Activated CD4-positive, alpha-beta T cell treated with anti-CD3 and anti-CD28 coated beads for 48 hours (primary cell): ENCODE data around the gene STYXL1.
A peak's percentile ranks its signal among the peaks of the same experiment; 100 is the strongest.

ENCODE experiments used
- DNase-seq: peaks from one replicate; pipeline ENCODE4 v3.0.0-alpha.2; 2020

The STYXL1 gene

DNA sequence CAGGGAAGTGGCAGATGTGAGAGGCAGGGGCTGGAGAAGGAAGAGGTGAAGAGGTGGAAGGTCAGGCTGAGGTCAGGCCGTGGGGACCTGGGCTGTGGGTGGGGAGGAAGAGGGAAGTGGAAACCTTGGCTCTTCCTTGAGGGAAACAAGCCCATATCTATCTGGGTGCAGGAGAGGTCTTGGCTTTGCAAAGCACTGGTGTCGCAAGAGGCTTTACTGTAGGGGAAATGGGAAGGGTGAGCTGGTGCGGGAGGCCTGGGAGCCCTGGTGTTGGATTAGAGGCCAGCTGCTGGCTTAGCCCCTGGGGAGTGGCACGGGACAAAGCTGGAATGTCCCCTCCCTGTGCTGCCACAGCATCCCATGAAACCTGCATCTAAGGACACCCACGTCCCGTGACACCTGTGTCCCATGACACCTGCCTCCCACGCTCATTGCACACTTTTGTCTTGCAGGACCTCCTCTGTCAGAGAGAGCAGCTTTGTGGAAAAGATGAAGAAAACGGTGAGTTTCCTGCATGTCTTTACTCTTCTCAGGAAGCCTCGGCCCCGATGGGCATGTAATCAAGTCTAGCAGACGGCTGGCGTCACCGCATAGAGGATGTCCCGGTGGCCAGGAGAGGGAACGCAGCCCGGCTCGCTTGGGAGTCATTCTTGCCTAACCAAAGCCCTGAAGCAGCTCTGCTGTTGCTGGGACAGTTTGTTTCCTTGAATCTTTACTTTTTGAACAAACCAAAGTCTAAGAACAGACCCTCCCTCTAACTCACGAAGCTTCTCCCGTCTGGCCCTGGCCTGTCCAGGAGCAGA is 75.6 kb downstream of the STYXL1 start:
- DNase-seq, result peak; percentile 42

DNA sequence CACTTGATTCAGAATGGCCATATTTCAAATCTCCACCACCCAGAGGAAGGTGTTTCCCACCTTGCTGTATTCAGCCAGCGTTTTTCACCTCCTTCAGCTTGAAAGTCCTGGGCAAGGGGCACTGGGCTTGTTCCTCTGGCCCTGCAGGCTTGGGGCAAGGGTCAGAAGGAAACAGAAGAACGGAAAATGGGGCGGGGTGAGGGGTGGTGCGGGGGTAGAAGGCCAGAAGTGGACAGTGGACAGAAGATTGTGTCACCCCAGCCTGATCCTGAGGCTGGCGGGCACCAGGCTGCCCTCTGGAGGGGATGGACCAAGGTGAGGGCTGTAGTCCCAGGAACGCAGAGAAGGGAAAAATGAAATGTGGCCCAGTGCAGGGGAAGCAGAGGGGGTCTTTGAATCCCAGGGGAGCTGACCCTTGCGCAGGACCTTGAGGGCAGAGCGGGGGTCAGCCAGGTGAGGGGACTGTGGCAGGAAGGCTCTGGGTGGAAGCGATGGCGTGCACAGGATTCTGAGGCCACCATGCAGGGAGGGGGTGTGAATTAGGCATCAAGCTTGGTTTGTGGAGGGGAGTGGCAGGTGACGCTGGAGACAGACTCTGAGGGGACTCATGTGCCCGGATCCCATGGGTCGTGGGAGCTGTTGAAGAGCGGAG is 76.4 kb downstream of the STYXL1 start:
- DNase-seq, result no peak

DNA sequence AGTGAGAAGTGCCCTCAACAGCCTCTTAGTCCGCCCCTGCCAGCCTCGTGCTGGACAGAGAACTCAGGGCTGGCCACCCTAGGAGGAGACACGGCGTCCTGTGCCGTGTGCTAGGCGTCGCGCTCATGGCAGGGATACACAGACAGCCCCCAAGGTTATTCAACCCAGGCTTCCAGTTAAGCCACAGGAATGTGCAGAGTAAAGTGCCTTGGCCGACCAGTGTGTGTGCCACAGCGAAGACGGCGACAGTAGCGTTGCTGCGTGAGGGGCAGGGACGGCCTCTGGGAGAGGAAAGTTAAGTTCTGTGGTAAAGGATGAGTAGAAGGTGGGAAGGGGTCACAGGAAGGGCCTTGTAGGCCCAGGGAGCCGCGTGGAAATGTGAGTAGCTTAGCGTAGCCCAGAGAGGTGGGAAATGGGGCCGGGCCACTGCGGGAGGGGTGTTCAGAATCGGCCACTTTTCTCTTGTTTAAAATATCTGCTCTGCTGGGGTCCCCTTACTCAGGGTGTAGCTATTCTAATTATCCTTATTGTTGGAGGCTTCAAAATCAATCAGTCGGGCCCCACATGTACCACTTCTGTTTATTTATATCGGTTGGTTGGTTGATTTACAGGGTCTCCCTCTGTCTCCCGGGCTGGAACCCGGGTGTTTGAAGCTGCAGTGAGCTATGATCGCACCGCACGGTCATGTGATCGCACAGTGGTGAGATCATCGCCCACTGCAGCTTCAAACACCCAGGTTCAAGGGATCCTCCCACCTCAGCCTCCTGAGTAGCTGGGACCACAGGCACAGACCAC is 77.9 kb downstream of the STYXL1 start:
- DNase-seq, result no peak

DNA sequence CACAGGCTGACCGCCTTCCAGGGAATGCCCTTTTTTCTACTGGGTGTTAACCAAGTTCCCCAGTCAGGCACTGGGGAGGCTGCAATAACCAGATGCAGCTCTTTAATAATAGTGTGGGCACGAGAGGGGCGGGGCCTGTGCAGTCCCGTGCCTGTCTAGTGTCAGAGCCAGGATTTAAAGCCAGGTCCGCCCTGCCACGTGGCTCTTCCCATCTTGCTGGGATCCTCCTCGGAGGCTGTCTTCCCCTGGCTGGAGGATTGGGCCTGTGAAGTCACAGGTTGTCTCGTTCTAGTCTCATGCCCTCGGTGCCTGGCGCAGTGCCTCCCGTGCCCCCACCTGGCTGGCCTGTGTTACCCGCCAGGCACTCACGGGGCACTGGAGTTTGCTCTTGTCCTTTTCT is 78.6 kb downstream of the STYXL1 start:
- DNase-seq, result no peak

DNA sequence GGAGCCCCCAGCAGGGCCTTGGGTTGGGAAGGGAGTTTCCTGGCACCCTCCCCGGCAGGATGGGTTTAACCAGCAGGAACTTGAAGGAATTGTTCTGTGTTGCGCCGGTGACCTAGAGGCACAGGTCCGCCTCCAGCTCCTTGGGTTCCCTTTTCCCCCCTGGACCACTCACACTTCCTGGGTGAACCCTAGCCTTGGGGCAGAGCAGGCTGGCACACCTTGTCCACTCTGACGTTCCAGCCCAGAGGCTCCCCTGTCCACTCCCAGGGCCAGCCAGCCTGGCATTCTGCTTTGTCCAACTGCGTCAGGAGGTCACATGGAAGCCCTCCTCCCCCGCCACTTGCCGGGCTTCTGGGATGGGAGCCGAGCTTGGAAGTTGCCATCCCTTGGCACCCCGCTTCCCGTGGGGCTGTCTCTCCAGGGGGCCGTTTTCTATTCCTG is 79.2 kb downstream of the STYXL1 start:
- DNase-seq, result no peak

DNA sequence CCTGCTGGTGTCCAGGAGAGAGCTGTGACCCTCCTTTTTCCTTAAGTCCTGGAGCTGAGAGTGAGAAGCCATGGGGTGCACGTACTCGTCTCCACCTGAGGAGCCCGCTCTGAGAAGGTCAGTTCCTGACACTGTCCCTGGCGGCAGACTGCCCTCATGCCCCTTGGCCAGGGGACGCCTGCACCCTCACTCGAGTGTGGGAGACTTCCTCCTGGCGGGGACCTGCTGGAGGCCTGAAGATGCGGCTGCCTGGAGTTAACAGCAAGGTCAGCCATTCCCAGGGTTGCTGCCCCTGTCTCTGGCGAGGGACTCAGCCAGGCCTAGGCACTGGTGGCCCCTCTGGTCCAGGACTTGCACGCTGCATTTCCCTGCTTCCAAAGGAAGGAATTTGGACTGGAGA is 79.8 kb downstream of the STYXL1 start:
- DNase-seq, result no peak

DNA sequence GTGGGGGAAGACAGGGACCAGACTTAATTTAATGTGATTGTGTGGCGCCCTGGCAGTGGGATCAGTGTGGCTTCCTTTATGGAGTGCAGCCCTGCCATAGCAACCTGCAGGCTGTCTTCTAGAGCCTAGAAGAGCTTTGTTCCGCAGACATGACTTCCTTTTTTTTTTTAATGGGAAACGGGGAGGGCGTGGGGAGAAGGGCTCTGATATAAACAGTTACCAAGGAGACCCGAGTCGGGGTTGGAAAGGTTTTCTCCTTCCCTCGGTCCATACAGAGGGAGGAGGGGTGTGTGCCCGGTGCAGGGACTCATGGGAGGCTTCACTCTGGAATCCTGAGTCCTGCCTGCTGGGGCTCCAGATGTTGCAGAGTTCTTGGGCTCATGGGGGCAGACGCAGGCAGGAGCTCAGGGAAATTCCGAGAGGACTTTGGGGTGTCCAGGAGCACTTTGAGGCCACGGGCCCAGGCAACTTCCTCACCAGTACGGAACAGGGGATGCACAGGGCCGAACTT is 80.3 kb downstream of the STYXL1 start:
- no peak for DNase-seq

DNA sequence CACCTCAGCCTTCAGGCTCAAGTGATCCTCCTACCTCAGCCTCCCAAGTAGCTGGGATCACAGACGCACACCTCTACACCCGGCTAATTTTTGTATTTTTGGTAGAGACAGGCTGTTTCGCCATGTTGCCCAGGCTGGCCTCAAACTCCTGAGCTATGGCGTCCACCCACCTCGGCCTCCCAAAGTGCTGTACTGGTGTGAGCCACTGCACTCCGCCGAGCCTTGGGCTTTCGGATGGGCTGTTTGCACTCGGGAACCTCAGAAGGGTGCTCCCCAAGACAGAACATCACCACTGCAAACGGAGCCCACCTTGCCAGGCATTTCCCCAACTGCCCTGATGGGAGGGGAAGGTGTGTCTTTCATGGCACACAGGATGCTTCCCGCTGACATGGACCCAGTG is 80.7 kb downstream of the STYXL1 start:
- no peak for DNase-seq

DNA sequence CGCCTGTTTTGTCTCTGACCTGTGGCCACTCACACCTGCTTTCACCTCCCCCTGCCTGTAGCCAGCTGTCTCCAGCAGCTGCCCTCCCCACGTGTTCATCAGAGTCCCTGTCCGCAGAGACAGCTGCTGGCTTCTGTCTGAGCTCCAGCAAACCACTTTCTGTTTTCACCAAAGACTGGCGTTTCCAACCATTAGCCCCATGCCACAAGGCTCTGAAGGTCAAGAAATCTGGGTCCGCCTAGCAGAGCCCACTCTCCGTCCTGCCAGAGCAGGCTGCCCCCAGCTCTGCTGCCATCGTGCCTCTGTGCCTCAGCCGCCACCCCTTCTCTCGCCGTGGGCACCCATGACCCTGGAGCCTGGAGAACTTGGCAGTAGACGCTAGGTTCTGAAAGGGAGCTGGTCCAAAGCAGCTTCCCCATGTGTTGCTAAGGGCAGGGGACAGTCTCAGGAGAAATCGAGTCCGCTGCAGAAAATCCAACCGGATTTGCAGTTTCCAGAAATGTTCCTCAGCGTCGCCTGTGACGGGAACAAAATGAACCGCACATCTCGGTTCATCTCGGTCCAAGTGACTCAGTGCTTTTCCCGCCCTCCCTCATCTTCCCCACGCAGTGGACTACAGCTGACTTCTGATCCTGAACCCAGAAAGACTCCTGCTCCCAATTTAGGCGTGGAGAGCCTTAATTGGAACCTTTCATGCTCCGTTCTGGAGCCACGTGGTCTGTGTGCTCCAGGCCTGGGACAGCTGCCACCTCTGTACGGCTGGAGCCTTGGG is 81.4 kb downstream of the STYXL1 start:
- no peak for DNase-seq

DNA sequence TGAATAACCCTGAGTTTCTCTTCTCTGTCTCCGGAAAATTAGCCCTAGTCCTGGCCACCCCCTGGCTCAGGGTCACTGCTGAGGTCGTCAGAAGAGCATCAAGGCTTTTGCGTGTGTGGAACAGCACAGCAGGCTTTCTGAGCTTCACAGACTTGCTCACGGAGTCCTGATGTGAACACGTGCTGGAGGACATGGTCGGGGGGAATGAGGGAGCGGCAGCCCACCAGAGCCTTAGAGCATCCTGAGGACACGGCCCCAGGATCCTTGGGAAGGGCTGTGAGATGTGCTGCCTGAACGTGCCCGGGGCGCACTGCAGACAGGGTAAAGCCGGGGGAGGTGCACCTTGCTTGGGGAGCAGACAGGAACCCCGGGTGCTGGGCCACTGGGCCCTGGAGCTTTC is 82.2 kb downstream of the STYXL1 start:
- no peak for DNase-seq

DNA sequence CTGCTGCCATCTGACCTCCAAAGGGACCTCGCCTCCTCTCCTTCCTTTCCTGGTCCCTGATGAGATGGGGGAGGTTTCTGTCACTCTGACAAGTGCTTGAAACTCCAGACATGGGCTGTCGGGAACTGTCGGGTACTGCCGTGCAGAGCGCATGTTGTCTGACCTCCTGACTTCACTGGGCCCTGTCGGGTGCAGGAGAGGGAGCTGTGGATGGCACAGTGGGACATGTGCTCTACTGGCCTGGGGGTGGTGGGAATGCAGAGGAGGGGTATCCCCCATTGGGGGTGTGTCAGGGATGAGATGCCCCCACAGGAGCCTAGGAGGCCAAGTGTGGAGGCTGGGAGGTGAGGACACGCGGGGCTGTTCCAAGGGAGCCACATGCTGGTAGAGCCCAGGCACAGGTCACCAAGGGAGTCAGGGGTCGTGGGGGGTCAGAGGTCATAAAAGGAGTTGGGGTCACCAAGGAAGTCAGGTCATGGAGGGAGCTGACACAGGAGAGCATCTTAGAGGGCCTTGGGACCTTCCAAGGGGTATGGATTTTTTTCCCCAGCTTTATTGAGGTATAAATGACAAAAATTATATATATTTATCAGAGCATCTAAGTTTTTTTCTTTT is 84.3 kb downstream of the STYXL1 start:
- DNase-seq, result no peak

DNA sequence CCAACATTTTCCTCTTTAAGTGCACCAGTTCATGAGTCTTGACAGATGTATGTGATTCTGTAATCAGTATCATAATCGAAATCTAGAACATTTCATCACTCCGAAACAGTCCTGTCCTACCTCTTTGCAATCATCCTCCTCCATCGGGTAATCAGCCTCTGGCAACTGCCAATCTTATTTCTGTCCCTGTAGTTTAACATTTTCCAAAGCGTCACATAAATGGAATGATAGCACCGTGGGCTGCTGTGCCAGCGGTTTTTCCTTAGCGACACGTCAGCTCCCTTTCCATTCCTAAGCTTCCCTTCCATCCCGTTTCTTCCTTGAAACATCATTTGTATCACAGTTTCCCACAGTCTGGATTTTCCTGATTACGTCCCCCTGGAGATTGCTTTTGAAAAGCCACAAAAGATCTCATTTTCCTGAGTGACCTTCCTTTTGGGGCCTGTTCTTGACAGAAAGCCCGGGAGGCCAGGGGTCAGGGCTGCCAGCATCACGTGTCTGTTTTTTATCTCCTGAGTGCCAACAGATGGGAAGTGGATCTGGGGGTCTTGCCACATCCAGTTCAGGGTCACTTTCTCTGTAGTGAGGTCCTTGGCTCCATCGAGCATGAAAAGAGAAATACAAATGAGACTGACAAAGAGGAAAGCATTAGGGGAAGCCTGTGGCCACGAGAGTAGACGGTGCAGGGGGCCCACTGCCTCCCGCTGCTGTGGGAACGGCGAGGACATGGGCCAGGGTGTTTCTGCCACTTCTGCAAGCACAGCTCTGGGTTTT is 85.0 kb downstream of the STYXL1 start:
- no peak for DNase-seq

DNA sequence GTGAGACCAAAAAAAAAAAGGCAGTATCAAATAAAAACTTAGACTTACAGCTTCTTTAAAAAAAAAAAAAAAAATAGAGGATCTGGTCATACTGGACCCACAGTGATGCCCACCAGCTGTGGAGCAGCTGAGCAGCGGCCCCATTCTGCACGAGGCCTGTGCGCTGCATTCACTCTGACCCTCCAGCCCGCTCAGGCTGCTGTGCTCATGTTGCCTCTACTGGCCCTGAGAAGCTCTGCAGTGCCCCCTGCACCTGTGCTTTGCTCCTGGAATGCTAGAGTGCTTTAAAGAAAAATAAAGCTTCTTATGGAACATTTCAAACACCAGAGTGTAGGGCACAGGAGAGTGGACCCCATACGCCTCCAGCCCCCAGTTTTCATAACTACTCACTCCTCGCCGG is 86.6 kb downstream of the STYXL1 start:
- DNase-seq, result no peak

DNA sequence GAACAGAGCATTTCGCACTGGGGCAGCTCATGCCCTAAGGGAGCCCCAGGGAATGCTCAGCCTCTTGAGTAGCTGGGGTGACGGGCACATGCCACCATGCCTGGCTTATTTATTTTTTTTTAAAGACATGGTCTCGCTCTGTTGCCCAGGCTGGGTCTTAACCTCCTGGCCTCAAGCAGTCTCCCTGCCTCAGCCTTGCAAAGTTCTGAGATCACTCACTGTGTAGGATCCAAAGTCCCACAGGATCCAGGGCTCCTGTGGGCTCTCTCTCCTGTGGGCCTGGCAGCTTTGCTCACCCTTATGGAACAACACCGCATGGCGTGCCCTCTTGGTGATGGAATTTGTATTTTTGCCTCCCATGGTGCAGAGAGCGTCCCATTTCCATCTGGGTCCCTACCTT is 87.4 kb downstream of the STYXL1 start:
- no peak for DNase-seq

DNA sequence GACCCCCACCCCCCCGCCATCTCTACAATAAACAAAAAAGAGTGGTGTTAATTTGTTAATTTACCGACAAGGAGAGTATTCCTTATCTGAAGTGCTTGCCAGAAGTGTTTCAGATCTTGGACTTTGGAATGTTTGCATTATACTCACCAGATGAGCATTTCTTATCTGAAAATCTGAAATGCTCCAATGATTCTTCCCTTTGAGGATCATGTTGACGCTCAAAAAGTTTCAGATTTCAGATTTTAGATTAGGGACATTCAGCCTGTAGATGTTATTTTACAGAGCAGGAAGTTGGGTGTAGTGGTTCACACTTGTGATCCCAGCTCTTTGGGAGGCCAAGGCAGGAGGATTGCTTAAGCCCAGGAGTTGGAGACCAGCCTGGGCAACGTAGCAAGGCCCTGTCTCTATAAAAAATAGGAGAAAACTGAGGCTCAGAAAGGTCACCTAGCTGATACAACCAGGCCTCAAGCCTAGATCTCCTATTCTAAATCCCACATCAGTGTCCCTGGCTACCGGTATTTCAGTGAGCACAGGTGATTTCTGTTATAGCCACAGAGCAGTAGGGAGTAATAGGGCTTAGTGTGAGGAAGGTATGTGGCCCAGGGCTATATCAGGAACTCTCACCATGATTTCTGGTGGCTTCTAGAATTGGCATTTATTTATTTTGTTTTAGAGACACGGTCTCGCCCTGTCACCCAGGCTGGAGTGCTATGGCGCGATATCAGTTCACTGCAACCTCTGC is 88.8 kb downstream of the STYXL1 start:
- no peak for DNase-seq

DNA sequence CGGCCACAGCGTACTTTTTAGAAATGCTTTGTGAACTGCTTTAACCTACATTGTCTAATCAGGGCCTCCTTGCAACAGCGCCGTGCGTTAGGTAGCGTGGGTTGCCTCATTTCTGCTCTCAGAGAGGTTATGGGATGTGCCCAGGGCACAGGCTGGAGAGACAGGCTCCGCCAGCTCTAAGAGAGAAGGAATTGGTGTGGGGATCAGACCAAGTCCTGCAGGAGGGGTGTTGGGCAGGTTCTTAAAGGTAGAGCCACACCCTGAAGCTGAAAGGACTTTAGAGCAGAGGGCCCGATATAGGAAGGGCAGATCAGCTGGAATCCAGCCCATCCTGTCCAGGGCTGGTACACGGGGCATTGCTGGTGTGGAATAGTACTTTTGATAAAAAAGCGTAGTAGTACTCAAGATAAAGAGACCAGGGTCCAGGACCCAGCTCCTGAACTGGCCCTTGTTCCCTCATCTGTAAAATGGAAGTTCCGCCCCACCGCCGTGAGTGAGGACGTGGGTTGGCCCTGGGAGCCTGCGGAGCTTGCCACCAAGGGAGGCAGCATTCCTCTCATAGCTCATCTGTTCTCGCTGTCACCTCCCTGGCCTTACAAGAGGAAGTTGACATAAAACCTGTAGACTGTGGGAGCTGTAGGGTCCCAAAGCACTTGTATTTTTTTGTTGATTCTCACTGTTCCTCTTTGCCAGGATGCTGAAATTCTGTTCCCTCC is 90.6 kb downstream of the STYXL1 start:
- DNase-seq, result no peak

DNA sequence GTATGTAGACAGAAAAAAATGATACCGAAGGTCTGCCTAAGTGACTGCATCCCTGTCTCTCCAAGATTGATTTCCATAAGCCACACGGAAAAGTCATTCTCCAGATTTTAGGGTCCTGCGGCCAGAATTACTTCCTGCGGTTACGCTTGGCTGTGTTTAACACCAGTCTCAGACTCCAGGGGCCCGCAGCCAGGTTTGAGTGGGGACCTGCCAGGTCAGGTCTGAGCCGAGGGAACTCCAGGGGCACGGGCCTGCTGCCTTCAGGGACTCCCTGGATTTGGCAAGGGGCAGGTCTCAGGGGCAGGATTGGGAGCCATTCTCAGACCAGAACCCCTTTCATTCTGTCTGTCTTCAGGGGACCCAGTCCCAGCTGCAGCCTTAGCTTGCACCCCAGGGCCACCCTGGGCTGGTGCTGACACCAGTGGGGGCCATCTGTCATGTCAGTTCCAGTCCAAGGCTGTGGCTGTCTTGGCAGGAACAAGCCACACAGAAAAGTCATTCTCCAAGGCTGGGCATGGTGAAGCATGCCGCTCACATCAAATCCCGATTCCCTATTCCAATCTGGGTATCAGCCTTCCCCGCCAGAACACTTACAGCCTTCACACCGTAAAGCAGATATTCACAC is 92.4 kb downstream of the STYXL1 start:
- no peak for DNase-seq

DNA sequence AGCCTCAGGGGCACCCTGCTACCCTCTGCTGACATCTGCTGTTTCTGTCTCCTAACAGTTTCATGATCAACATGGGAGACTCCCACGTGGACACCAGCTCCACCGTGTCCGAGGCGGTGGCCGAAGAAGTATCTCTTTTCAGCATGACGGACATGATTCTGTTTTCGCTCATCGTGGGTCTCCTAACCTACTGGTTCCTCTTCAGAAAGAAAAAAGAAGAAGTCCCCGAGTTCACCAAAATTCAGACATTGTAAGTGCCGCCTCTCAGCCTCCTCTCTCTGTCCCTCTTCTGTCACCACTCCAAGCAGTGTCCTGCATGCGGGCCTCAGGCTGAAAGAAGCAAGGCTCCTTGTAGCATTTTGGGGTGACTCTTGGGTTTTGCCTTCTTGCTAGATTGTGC is 93.9 kb downstream of the STYXL1 start:
- DNase-seq, result no peak

DNA sequence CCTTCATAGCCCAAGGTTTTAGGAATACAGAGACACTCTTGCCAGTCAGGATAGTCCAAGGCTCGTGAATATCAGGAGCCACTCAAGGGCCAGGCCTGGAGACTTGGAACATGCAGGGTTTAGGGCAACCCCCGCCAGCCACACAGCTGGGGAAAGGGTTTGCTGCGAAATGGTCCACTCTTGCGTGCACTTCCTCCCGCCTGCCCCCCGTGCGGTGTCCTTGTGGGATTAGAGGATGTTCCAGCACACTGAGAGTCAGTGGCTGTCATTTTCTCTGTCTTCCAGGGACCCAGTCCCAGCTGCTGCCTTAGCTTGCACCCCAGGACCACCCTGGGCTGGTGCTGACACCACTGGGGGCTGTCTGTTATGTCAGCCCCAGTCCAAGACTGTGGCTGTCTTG is 94.4 kb downstream of the STYXL1 start:
- no peak for DNase-seq

DNA sequence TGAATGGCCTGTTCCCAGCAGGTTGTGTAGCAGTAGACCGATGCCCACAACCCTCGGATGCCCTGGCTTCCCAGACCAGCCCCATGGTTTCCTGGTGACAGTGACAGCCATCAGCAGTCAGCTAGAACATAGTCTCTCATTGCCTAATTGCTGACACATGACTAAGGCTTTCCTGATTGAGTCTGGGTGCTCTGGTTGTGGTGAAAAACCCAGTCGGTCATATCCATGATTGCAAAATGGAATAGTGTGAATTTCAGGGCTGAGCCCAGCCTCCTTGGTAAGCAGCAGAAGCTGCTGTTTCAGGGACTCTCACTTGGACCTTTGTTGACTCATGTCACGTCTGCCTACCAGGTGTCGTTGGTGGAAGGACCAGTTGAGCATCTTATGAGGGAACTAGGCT is 96.3 kb downstream of the STYXL1 start:
- no peak for DNase-seq
